HepG2 (cell line): Measurements from ENCODE around the gene GIMAP1. TPM values are rescaled to one million over a fixed set of nuclear protein-coding genes. Genes with fewer than 3 reads are reported as not detected.
A peak's percentile ranks its signal among the peaks of the same experiment; 100 is the strongest.

Source experiments
- CBX5 ChIP-seq: sonication (generic); formaldehyde crosslinking; IDR thresholded peaks from 2 replicates; pipeline ENCODE4 v1.4.0; 2020; ENCODE audit warnings: missing genetic modification reagents, borderline replicate concordance
- HES4 ChIP-seq: sonication (generic); formaldehyde crosslinking; IDR thresholded peaks from 2 replicates; pipeline ENCODE4 v1.9.0; 2021; ENCODE audit warnings: mild to moderate bottlenecking, missing genetic modification reagents, borderline replicate concordance
- HNF4A ChIP-seq: sonication (generic); formaldehyde crosslinking; IDR thresholded peaks from 2 replicates; pipeline ENCODE4 v1.4.0; 2020; ENCODE audit warnings: missing genetic modification reagents
- HOXA5 ChIP-seq: sonication (generic); formaldehyde crosslinking; IDR thresholded peaks from 2 replicates; pipeline ENCODE4 v1.4.0; 2020; ENCODE audit warnings: missing genetic modification reagents
- PHF20 ChIP-seq: sonication (generic); formaldehyde crosslinking; IDR thresholded peaks from 2 replicates; pipeline ENCODE4 v1.5.0; 2020; ENCODE audit warnings: mild to moderate bottlenecking, missing genetic modification reagents
- SRSF4 ChIP-seq: fragments of 200-400 bp; formaldehyde crosslinking; IDR thresholded peaks from one replicate; pipeline ENCODE4 v1.6.1; 2018; ENCODE audit warnings: mild to moderate bottlenecking, low read depth, low read length, moderate library complexity; ENCODE audit not compliant: poor library complexity, severe bottlenecking
- STAG1 ChIP-seq: sonication (generic); formaldehyde crosslinking; IDR thresholded peaks from 2 replicates; pipeline ENCODE4 v1.4.0; 2020; ENCODE audit warnings: missing genetic modification reagents
- ZFP62 ChIP-seq: sonication (generic); formaldehyde crosslinking; IDR thresholded peaks from 2 replicates; pipeline ENCODE4 v1.4.0; 2020; ENCODE audit warnings: missing genetic modification reagents
- ZNF644 ChIP-seq: IDR thresholded peaks from 2 replicates; pipeline ENCODE4 v1.6.1; 2016; ENCODE audit warnings: low read depth
- ZNF703 ChIP-seq: sonication (generic); formaldehyde crosslinking; IDR thresholded peaks from 2 replicates; pipeline ENCODE4 v1.5.1; 2020; ENCODE audit warnings: missing genetic modification reagents, mild to moderate bottlenecking, moderate library complexity, borderline replicate concordance
- ZNF775 ChIP-seq: sonication (generic); formaldehyde crosslinking; IDR thresholded peaks from 2 replicates; pipeline ENCODE4 v1.4.0; 2020; ENCODE audit warnings: missing genetic modification reagents, mild to moderate bottlenecking, moderate library complexity, borderline replicate concordance
- polyA plus RNA-seq, 8 experiments: library from polyadenylated mRNA; depleted of rRNA in 3 of 8; stranded (reverse) in 7 of 8; unstranded in 1 of 8; fragments of >200 nt; fragmentation: Illumina TruSeq in 4 of 8; extraction: Trizol in 4 of 8; gene quantifications; 2 replicates each; pipeline versions ENCODE4 v1.2.1 to v1.2.3, GENCODE V29; 2011 to 2016; ENCODE audit warnings: low read depth in 4 of 8, missing spikeins in 1 of 8, mixed read lengths in 1 of 8; ENCODE audit not compliant: insufficient read depth in 1 of 8
- total RNA-seq, 5 experiments: library from RNA; depleted of rRNA; stranded (reverse); fragments of >200 nt; fragmentation: Illumina TruSeq; extraction: Trizol; gene quantifications; 2 replicates each; pipeline ENCODE4 v1.2.3, GENCODE V29; 2016; ENCODE audit warnings: low read depth in 1 of 5
- TF ChIP-seq, protein P1 (sequence below): sonication (generic); formaldehyde crosslinking; IDR thresholded peaks from 2 replicates; pipeline ENCODE4 v1.5.0; 2020; ENCODE audit warnings: mild to moderate bottlenecking, missing genetic modification reagents, borderline replicate concordance
- TF ChIP-seq, protein P2 (sequence below): IDR thresholded peaks from 2 replicates; pipeline ENCODE4 v1.4.0; 2020; ENCODE audit warnings: mild to moderate bottlenecking, missing genetic modification reagents
- TF ChIP-seq, protein P3 (sequence below): IDR thresholded peaks from 2 replicates; pipeline ENCODE4 v1.6.1; 2016; ENCODE audit warnings: mild to moderate bottlenecking
- TF ChIP-seq, protein P4 (sequence below): sonication (generic); formaldehyde crosslinking; IDR thresholded peaks from 2 replicates; pipeline ENCODE4 v1.4.0; 2020; ENCODE audit warnings: mild to moderate bottlenecking, missing genetic modification reagents
- TF ChIP-seq, protein P5 (sequence below): IDR thresholded peaks from 2 replicates; pipeline ENCODE4 v1.6.1; 2016; ENCODE audit warnings: control low read depth
- TF ChIP-seq, protein P6 (sequence below): sonication (generic); formaldehyde crosslinking; IDR thresholded peaks from 2 replicates; pipeline ENCODE4 v1.4.0; 2020; ENCODE audit warnings: missing genetic modification reagents

Gene GIMAP1
- total and polyA plus RNA-seq, 2 of the 13 experiments (the other 11 are each of a cell fraction or from before 2014, with no cell fraction given): not detected

DNA sequence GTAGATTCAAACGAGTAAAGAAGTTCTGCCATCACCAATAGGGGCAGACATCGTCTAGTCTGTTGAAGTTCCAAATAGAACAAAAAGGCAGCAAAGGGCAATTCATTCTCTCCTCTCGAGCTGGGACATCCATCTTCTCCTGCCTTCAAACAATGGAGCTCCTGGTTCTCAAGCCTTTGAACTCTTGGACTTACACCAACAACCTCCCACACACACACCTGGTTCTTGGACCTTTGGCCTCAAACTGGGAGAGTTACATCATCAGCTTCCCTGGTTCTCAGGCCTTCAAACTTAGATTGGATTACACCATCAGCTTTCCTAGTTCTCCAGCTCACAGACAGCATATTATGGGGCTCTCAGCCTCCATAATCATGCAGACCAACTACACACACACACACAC is 11.0 kb downstream of the GIMAP1 start (continued):
- TF ChIP-seq, protein P1, sequence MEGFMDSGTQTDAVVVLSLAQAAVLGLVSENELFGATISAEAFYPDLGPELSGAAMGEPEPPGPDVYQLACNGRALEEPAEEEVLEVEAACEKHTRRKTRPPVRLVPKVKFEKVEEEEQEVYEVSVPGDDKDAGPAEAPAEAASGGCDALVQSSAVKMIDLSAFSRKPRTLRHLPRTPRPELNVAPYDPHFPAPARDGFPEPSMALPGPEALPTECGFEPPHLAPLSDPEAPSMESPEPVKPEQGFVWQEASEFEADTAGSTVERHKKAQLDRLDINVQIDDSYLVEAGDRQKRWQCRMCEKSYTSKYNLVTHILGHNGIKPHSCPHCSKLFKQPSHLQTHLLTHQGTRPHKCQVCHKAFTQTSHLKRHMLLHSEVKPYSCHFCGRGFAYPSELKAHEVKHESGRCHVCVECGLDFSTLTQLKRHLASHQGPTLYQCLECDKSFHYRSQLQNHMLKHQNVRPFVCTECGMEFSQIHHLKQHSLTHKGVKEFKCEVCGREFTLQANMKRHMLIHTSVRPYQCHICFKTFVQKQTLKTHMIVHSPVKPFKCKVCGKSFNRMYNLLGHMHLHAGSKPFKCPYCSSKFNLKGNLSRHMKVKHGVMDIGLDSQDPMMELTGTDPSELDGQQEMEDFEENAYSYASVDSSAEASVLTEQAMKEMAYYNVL (CRISPR knock-in tag): no peak
- TF ChIP-seq, protein P2, sequence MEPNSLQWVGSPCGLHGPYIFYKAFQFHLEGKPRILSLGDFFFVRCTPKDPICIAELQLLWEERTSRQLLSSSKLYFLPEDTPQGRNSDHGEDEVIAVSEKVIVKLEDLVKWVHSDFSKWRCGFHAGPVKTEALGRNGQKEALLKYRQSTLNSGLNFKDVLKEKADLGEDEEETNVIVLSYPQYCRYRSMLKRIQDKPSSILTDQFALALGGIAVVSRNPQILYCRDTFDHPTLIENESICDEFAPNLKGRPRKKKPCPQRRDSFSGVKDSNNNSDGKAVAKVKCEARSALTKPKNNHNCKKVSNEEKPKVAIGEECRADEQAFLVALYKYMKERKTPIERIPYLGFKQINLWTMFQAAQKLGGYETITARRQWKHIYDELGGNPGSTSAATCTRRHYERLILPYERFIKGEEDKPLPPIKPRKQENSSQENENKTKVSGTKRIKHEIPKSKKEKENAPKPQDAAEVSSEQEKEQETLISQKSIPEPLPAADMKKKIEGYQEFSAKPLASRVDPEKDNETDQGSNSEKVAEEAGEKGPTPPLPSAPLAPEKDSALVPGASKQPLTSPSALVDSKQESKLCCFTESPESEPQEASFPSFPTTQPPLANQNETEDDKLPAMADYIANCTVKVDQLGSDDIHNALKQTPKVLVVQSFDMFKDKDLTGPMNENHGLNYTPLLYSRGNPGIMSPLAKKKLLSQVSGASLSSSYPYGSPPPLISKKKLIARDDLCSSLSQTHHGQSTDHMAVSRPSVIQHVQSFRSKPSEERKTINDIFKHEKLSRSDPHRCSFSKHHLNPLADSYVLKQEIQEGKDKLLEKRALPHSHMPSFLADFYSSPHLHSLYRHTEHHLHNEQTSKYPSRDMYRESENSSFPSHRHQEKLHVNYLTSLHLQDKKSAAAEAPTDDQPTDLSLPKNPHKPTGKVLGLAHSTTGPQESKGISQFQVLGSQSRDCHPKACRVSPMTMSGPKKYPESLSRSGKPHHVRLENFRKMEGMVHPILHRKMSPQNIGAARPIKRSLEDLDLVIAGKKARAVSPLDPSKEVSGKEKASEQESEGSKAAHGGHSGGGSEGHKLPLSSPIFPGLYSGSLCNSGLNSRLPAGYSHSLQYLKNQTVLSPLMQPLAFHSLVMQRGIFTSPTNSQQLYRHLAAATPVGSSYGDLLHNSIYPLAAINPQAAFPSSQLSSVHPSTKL (CRISPR knock-in tag): peak; percentile 86
- TF ChIP-seq ZNF644 (CRISPR knock-in tag): peak; percentile 94
- no peak for TF ChIP-seq HES4
- TF ChIP-seq PHF20 (CRISPR knock-in tag): no peak
- no peak for TF ChIP-seq ZNF703
- TF ChIP-seq ZNF775 (CRISPR knock-in tag): peak; percentile 81; the same call in 1 of the 2 replicates
- peak; percentile 75; the same call in 1 of the 2 replicates for TF ChIP-seq CBX5 (CRISPR knock-in tag)
- no peak for TF ChIP-seq ZFP62
- TF ChIP-seq, protein P3, sequence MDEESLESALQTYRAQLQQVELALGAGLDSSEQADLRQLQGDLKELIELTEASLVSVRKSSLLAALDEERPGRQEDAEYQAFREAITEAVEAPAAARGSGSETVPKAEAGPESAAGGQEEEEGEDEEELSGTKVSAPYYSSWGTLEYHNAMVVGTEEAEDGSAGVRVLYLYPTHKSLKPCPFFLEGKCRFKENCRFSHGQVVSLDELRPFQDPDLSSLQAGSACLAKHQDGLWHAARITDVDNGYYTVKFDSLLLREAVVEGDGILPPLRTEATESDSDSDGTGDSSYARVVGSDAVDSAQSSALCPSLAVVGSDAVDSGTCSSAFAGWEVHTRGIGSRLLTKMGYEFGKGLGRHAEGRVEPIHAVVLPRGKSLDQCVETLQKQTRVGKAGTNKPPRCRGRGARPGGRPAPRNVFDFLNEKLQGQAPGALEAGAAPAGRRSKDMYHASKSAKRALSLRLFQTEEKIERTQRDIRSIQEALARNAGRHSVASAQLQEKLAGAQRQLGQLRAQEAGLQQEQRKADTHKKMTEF (CRISPR knock-in tag): peak; percentile 37; the same call in 1 of the 2 replicates
- TF ChIP-seq, protein P4, sequence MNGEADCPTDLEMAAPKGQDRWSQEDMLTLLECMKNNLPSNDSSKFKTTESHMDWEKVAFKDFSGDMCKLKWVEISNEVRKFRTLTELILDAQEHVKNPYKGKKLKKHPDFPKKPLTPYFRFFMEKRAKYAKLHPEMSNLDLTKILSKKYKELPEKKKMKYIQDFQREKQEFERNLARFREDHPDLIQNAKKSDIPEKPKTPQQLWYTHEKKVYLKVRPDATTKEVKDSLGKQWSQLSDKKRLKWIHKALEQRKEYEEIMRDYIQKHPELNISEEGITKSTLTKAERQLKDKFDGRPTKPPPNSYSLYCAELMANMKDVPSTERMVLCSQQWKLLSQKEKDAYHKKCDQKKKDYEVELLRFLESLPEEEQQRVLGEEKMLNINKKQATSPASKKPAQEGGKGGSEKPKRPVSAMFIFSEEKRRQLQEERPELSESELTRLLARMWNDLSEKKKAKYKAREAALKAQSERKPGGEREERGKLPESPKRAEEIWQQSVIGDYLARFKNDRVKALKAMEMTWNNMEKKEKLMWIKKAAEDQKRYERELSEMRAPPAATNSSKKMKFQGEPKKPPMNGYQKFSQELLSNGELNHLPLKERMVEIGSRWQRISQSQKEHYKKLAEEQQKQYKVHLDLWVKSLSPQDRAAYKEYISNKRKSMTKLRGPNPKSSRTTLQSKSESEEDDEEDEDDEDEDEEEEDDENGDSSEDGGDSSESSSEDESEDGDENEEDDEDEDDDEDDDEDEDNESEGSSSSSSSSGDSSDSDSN (CRISPR knock-in tag): 0 out of 2 replicates have a peak, but pooled peaks have one; percentile 17
- TF ChIP-seq, protein P5, sequence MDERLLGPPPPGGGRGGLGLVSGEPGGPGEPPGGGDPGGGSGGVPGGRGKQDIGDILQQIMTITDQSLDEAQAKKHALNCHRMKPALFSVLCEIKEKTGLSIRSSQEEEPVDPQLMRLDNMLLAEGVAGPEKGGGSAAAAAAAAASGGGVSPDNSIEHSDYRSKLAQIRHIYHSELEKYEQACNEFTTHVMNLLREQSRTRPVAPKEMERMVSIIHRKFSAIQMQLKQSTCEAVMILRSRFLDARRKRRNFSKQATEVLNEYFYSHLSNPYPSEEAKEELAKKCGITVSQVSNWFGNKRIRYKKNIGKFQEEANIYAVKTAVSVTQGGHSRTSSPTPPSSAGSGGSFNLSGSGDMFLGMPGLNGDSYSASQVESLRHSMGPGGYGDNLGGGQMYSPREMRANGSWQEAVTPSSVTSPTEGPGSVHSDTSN (CRISPR knock-in tag): no peak
- no peak for TF ChIP-seq SRSF4
- no peak for TF ChIP-seq STAG1 (CRISPR knock-in tag)
- TF ChIP-seq HNF4A: peak; percentile 97
- TF ChIP-seq, protein P6, sequence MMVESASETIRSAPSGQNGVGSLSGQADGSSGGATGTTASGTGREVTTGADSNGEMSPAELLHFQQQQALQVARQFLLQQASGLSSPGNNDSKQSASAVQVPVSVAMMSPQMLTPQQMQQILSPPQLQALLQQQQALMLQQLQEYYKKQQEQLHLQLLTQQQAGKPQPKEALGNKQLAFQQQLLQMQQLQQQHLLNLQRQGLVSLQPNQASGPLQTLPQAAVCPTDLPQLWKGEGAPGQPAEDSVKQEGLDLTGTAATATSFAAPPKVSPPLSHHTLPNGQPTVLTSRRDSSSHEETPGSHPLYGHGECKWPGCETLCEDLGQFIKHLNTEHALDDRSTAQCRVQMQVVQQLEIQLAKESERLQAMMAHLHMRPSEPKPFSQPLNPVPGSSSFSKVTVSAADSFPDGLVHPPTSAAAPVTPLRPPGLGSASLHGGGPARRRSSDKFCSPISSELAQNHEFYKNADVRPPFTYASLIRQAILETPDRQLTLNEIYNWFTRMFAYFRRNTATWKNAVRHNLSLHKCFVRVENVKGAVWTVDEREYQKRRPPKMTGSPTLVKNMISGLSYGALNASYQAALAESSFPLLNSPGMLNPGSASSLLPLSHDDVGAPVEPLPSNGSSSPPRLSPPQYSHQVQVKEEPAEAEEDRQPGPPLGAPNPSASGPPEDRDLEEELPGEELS (CRISPR knock-in tag): 0 out of 2 replicates have a peak, but pooled peaks have one; percentile 19
- TF ChIP-seq HOXA5: no peak; the same call in 1 of the 2 replicates
